Stimulated activated CD8-positive, alpha-beta memory T cell treated with anti-CD3 and anti-CD28 coated beads, Interleukin-15, amount 100 ng/mL, for 24 hours (primary cell): ENCODE measurements around the gene ITPRIPL2.

Source experiments
- DNase-seq: peaks from one replicate; pipeline ENCODE4 v3.0.0-alpha.2; 2020; ENCODE audit warnings: low read depth

ITPRIPL2 gene

DNA sequence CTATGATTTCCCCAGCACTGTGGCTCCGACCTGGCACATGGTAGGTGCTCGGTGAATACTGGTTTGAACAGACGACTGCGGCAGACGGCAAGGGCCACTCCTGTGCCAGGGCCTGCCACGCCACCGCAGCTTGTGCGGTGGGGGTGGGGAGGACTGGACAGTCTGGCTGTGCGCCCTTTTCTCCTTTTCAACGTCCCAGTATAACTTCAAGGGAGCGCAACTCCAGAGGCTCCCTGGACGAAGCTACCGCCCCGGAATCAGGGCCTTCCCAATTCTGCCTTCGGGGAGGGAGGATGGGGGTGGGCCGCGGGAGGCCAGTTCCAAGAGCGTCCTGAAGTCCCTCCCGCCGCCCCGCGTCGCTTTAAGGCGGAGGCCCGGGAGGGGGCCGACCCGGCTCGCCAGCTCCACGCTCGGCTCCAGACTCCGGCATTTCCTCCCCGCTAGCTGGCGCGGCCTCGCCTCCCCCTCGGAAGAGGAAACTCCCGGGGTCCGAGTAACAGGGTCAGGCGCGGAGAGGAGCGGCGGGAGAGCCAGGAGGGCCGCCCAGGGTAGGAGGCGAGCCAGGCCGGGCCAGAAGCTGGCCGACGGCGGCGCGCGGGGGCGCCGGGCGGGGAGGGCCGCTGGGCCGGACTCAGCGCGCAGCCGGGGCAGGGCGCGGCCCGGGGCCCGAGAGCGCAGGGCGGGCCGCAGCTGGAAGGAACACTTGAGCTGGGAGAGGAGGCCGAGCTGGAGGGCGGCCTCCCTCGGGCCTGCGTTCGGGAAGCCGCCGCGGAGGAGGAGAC is at the start of gene ITPRIPL2:
Gene ITPRIPL2 (plus strand): TSS at position 388 of the 782 bp plus-strand sequence. CDS start 498 bp downstream, outside the sequence.
- no peak for DNase-seq

GRCh38 chr16:19066988-19067348 is 46.8 kb upstream of the ITPRIPL2 start:
- no peak for DNase-seq

- DNase-seq = peak; percentile 96
These were observed 46.2 kb upstream of the ITPRIPL2 start, which contains the start of gene COQ7 for GRCh38 chr16:19067349-19068236. TSS of gene COQ7 (plus strand) at chr16:19067614. CDS start at chr16:19067665, 51 bp downstream.

- no peak for DNase-seq
These were observed 45.4 kb upstream of the ITPRIPL2 start for GRCh38 chr16:19068237-19068815.

DNA sequence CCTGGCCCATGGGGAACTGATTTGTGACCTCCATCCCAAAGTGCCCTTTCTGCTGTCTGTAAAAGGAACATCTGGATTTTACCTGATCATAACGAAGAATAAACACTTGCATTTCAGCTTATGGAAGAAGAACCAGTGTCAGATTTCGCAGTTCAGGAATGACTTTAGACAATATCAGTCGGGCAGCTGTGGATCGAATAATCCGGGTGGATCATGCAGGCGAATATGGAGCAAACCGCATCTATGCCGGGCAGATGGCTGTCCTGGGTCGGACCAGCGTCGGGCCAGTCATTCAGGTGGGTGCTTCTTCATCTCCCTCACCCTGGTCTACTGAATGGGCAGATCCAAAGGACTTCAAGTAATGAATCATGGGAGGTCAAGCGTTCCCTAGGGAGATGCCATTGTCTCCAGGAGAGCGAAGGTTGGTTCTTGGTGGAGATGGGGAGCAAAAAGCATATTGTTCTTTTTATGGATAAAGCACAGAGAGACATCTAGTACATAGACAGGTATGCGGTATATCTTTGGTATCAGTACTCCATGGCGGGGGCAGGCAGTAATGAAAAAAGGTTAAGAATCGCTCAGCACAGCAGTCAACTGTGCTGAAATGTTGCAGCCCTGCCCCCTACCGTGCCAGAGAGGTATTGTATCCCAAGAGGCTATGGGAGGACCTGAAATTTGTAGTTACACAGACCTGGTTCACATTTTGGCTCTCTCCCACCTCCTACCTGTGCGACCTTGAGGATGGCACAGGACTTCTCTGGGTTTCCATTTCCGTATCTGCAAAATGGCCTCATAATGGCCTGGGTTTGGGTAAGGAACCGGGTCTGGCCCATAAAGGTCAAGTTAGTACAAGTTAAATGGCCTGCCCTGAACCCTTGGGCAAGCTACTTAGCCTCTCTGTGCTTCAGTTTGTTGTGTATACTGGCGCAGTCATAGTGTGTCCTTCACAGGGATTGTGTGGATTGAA is 41.7 kb upstream of the ITPRIPL2 start:
- no peak for DNase-seq

- DNase-seq = no peak
These were observed 40.4 kb upstream of the ITPRIPL2 start for GRCh38 chr16:19073344-19073743.

DNA sequence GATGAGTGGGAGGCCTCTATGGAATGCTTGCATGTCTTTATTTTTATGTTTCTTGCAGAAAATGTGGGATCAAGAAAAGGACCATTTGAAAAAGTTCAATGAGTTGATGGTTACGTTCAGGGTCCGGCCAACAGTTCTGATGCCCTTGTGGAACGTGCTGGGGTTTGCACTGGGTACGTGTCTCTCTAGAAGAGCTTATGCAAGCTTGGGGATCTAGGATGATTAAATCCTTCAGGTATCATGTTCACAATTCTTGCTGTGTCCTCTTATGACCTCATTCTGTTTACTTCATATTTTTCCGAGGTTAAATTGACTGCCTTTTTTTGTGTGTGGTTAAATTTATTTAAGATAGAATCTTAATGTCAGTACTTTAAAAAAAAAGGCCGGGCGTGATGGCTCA is 39.9 kb upstream of the ITPRIPL2 start:
- DNase-seq = no peak

GRCh38 chr16:19075511-19075910 is 38.3 kb upstream of the ITPRIPL2 start:
- DNase-seq = no peak

DNA sequence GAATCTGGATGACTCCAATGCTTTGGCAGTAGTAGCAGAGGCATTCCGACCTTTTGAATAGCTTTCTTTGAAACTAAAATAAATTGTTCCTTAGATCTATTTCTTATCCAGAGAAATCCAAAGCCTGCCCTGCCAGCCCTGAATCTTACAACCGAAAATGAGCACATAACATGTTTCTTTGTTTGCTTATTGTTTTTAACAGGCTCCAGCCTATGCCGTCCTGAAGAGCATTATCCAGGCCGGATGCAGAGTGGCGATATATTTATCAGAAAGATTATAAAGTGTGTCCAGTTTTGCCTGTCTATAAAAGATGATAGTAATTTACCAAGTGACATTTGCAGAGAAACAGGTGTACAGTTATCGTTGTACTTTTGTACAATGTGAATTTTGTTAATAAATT is 35.9 kb upstream of the ITPRIPL2 start:
- no peak for DNase-seq

DNA sequence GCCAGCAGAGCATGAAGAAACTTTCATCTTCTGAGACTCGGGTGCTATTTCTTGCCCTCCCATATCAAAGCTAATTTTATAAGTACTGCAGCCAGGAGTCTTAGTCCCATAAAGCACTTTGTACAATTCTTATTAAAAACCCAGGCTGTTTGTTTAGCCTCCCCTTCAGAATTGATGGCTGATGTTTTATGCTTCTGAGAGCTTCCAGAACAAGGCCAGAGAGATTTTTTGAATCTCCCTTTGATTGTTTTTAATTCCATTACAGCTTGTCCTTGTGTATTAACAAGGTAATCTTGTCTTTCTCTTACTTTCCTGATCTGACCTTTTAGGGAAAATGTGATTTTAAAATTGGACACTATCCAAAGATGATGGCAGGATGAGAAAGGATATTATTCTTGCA is 30.1 kb upstream of the ITPRIPL2 start:
- no peak for DNase-seq

GRCh38 chr16:19084139-19084538 is 29.6 kb upstream of the ITPRIPL2 start:
- DNase-seq = no peak

- DNase-seq = no peak
These were observed 28.9 kb upstream of the ITPRIPL2 start for GRCh38 chr16:19084879-19085278.

DNA sequence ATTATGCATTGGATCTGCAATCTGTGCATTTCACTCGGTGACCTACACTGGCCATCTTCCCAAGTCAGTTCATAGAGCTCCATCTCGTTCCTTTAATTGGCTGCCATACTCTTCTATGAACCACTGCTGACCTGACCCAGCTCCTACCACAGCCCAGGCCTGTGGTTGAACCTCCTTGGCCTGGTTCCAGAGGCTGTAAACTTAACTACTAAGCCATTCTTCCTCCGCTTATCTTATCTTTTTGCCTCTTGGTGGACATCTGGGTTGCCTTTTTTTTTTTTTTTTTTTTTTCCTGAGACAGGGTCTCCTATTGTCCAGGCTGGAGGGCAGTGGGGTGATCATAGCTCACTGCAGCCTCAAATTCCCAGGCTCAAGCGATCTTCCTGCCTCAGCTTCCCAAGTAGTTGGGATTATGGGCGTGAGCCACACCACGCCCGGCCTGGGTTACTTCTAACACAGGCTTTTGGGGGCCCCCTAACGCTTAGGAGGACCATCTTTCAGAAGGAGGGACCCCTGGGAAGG is 28.0 kb upstream of the ITPRIPL2 start:
- DNase-seq = no peak

- DNase-seq = peak; percentile 72
These were observed 27.2 kb upstream of the ITPRIPL2 start for GRCh38 chr16:19086322-19087199.

DNA sequence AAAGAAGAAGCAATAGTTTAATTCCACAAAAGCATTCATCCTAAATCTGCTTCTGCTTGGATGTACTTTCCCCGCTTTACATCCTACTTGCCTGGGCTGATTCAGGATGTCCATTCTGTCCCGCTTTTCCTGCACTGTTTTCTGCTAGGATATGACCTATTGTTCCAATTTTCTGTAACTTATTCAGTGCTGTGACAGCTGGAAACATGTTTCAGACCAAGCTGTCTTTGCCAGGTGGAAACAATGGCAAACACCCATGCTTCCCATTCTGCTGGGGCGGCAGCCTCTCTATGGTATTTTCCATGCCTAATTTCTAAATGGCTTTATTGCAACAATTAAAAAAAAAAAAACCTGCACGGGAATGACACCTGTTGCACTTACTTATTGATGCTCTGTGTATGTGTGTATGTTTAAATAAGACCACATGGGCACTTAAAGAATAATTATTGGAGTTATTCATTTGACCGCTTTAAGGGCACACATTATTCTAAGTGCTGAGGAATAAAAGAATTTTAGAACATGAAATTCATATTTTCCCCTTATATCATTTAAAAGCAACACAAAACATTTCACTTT is 25.3 kb upstream of the ITPRIPL2 start:
- DNase-seq = no peak

GRCh38 chr16:19089410-19089955 is 24.3 kb upstream of the ITPRIPL2 start:
- DNase-seq = no peak

DNA sequence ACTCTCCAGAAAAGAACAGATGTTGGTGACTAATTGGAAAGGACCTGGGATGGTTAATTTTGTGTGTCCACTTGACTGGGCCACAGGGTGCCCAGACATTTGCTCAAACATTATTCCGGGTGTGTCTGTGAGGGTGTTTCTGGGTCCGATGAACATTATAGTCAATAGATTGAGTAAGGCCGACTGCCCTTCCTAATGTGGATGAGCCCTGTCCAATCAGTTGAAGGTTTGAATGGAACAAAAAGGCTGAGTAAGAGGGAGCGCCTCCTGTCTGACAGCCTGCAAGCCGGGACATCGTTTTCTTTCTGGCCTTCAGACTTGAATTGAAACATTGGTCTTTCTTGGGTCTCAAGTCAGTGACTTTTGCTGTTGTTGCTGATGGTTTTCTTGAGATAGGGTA is 22.8 kb upstream of the ITPRIPL2 start:
- DNase-seq = no peak

GRCh38 chr16:19092653-19093410 is 20.9 kb upstream of the ITPRIPL2 start:
- no peak for DNase-seq
